Fibroblast of the aortic adventitia (primary cell): Measurements from ENCODE around the gene BRDT. TPM values are rescaled to one million over a fixed set of nuclear protein-coding genes. Genes with fewer than 3 reads are reported as not detected.

ENCODE experiments used
- DNase-seq: peaks from one replicate; pipeline ENCODE4 v3.0.0-alpha.2; 2010; ENCODE audit warnings: low read depth
- H3K4me3 ChIP-seq: 2 replicates; pipeline ENCODE4 v1.5.1; 2011; ENCODE audit warnings: low read depth, mild to moderate bottlenecking, control low read depth, low read length, moderate library complexity
- total RNA-seq: library from RNA; depleted of rRNA; stranded (reverse); fragments of >200 nt; gene quantifications from 2 replicates; pipeline ENCODE4 v1.2.3, GENCODE V29; 2012; ENCODE audit warnings: low replicate concordance
- TF ChIP-seq, protein P1 (sequence below): IDR thresholded peaks from 2 replicates; pipeline ENCODE4 v1.5.1; 2011; ENCODE audit warnings: mild to moderate bottlenecking, low read length, control low read depth, inconsistent platforms; ENCODE audit not compliant: insufficient read depth

BRDT gene
- total RNA-seq, result not detected in 2 replicates

DNA sequence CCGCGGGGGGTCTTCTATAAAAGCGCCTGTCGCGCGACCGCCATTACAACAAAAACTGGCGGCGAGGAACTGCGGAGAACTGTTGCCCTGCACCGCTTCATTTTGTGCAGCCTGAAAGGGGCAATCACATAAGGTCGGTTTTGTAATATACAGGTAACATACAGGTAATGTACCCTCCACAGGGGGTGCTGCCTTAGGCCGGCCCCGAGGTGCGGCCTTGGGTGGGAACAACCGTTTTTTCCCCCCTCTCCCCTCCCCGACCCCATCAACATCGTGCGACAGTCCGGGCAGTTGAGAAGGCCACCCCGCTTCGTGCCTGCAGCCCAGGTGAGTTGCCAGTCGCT lies at the start of gene BRDT:
Gene BRDT, plus strand, starts transcription at position 46 of the 344 bp plus-strand sequence. CDS start 13,354 bp downstream, outside the sequence.
- DNase-seq, result no peak
- no peak within 1 kb of the TSS for H3K4me3 ChIP-seq
- TF ChIP-seq, protein P1, sequence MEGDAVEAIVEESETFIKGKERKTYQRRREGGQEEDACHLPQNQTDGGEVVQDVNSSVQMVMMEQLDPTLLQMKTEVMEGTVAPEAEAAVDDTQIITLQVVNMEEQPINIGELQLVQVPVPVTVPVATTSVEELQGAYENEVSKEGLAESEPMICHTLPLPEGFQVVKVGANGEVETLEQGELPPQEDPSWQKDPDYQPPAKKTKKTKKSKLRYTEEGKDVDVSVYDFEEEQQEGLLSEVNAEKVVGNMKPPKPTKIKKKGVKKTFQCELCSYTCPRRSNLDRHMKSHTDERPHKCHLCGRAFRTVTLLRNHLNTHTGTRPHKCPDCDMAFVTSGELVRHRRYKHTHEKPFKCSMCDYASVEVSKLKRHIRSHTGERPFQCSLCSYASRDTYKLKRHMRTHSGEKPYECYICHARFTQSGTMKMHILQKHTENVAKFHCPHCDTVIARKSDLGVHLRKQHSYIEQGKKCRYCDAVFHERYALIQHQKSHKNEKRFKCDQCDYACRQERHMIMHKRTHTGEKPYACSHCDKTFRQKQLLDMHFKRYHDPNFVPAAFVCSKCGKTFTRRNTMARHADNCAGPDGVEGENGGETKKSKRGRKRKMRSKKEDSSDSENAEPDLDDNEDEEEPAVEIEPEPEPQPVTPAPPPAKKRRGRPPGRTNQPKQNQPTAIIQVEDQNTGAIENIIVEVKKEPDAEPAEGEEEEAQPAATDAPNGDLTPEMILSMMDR, result no peak

DNA sequence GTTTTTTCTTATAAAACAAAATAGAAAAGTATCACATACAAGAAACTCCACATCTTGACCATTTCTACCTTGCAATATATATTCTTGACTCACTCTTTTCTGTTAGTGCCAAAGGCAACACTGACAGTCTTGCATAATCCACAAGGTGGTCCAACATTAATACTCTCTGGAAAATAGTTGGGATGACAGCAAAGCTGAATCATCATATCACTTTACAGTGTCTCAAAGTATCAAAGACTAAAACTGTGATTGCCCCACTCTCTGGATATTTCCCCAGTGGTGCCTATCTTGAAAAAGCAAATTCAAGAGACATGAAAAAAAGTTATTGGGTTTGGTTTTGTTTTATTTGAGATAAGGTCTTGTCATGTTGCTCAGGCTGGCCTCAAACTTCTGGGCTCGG lies 48.6 kb upstream of the BRDT start:
- H3K4me3 ChIP-seq, result no peak overlapping the region
- peak; percentile 99 for DNase-seq
- TF ChIP-seq, protein P1, result no peak

DNA sequence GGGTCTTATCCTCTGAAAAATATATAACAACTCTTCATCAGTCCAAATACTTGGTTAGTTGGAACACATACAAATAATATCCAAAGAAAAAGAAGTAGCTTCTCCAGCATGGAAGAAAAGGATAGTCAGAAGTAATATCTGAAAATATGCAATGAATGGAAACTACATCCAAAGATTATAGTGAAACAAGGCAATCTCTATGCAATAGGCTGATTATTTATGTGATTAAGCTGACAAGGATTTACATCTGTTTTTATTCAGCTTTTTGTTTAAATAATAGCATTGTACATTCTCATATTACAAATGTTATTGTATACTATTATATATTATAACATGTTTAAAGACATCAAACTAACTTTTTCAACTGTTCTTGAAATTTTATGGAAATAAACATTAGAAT lies 48.0 kb upstream of the BRDT start:
- TF ChIP-seq, protein P1, result no peak
- DNase-seq, result peak; percentile 71
- H3K4me3 ChIP-seq, result no peak overlapping the region

DNA sequence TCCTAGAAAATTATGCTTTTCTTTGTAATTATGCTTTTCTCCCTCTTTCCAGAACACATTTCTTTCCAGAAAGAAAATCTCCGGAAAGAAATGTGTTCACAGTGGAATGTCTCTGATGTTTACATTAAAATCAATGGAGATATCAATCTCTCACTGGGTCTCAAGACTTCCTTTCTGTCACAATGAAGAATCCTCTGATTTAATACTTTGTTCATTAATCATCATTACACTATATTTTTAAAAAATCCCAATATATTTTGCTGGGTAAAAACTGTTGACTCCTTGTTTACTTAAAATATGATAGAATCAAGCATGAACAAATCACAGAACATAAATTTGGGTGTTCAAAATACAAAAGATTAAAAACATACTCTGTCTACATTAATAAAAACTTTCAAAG lies 36.9 kb upstream of the BRDT start:
- no peak overlapping the region for H3K4me3 ChIP-seq
- TF ChIP-seq, protein P1, result no peak
- no peak for DNase-seq

DNA sequence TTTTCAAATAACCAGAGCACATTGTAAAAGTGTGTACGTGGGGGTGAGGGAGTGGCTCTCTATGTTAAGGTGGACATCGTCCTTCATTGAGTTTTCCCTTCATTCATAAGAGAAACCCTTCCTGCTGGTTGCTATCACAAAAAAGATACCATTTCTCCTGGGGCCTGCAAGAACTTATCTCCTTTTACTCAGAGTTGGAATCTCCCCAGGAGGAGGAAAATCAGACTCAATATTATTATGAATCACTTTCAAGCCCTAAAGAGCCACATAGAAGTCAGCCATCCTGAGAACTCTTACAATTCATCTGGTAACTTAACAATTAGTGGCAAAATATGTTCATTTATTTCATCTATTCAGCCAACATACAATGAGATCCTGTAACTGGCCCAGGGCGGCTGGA lies 36.2 kb upstream of the BRDT start:
- no peak overlapping the region for H3K4me3 ChIP-seq
- TF ChIP-seq, protein P1, result no peak
- DNase-seq, result peak; percentile 81

DNA sequence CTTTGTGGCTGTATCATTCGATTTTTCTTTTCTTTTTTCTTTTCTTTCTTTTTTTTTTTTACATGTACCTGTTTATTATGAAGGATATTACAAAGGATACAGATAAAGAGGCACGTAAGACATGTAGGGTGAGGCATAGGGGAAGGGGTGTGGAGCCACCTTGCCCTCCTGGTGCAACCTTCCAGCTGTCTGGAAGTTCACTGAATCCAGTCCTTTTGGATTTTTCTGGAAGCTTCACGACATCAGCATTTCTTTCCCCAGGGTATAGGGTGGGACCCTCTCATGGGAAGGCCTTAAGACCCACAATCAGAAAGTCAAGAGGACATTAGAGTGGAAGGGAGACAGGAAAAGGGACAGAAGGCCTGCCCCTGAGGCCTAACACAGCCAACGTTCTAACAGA lies 33.2 kb upstream of the BRDT start:
- H3K4me3 ChIP-seq, result no peak overlapping the region
- DNase-seq, result no peak

More for the DNA sequence above, 33.2 kb upstream of the BRDT start:
- TF ChIP-seq, protein P1, result no peak
